Brain pericyte (primary cell): Measurements from ENCODE around the gene KCNJ16.

Source experiments
- DNase-seq: peaks from one replicate; pipeline ENCODE4 v3.0.0-alpha.2; 2012; ENCODE audit warnings: low read depth, low spot score

Gene KCNJ16

DNA sequence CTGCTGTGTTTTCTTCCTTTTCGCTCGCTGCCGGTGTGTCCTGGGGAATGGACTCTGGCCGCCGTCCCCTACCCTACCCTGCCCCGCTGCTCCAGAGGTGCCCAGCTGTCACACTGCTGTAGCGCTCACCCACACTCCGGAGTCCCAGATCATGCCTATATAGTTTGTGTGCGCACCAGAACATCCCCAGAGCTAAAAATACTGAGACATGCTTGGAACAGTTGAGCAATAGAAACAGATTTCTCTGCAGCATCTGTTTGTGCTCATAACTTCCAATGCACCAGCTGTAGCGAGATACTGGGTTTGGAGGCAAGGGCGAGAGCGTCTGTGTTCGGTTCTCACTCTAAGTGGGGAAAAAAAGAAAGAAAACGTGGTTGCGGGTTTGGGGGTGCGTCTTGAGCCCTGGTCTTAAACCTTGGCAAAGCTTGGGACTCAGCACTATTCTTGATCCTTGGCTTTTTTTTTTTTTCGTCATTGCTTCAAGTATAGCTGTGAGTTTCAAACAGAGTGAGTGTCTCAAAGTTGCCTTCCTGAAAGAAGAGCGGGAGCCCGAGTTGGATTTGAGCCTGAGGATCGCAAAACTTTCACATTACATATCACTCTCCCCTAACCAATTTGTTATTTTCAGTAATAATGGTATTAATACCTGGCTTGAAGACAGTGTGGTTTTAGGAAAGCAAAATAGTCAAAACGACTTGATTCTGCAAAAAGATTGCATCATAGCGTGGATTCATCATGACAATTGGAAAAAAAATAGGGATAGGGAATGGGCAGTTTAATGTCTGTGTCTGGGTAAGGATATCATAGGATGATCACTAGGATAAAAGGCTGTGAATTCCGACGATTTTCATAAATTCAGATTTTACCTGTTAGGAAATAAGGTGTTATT, 94.9 kb downstream of the KCNJ16 start:
- DNase-seq: no peak

DNA sequence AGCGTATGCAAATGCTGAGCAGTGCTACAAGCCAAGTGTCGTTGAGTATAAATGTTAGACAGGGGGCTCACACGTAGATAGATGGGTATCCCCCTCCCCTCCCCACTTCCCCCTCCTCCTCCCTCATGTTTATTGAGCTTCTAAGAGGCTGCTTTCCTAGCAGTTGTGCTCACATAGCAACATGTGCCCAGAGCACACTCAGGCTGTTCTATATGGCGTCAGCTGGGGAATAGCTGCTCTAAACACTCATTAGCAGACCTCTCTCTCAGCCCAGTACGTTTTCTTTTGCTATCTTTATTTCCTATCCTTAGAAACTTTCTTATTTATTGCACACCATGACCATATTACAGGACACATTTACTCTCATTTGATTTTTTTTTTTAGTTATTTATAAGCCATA, 96.1 kb downstream of the KCNJ16 start:
- no peak for DNase-seq

DNA sequence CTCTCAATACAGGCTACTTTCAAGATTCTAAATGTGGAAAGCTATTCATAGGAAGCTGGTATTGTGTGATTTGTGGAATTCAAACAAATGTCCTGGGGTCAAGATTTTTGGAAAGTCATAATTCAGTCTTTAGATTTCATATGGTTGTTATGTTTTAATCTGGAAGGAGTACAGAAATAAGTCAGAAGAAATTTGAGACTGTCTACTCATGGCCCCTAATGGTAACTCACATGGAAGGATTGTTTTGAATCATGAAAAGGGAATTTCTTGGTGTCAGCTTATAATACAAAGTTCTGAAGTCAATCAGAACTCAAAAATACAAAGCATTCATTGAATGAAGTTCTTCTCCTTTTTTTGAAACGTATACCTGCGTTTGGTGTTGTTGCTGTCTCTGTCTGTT, 97.4 kb downstream of the KCNJ16 start:
- DNase-seq: no peak

DNA sequence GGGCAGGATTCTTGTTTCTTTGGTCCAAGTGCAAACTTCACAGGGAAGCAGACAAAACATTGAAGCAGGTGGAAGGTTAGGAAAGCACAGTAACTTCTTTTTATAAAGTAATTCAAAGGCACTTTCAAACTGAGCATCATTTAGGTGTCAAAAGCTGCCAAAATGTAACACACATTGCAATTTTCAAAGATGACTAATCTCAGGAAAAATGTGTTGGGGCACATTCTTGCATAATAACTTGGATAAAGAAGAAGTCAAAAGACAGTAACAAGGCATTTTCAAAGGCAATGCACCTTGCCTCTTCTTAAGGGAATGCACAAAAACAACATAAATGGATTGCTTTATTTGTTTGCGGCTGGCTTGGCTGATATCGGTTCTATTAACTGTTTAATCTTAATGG, 97.9 kb downstream of the KCNJ16 start:
- DNase-seq: no peak

DNA sequence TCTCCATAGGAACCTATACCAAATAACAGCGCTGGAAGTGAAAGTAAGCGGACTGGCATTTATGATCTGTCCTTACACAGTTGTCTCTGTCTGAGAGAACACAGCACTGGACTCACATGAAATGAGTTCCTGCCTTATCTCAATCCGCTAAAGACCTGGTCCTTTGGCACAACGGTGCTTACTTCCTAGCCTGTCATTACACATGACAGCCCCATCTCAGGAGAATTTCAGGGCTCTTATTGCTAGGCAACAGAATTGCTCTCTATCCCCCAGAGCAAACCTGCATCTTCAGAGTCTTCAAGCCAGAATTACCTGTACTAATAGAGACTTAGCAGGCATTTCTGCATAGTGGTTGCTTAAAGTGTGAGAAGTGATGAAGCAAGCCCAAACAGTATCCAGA, 98.7 kb downstream of the KCNJ16 start:
- no peak for DNase-seq

DNA sequence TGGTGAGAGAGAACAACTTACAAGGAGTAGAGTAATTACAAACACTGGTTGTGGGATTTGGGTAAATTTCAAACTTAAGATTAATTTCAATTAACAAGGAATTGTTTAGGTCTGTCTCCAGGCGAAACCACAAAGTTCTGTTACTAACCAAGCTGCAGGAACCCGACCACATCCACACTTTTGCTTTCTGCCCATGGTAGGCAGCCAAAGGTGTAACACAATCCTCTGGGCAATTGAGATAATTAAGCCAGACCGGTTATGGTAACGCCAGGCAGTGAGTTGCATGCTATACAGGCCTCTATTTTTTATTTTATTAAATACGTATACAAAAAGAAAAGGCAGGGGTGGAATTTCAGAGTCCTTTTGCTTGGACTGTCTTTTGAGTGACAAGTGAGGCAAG, 106.4 kb downstream of the KCNJ16 start:
- no peak for DNase-seq

DNA sequence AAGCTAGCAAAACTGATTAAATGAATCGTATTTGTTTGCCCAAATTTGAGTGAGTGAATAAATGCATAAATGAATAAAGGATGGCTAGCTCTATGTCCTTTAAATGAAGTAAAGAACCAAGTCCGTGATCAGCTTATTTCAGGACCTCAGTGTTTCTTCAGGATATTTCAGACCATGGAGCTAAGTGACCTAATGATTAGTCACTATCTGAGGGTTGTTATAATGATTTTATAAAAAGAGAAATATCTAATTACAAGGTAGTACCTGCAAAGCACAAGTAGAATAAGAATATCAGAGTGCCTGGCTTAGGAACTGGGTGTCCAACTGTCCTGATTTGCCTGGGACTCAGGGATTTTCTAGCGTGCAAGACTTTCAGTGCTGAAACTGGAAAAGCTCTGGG, 106.8 kb downstream of the KCNJ16 start:
- DNase-seq: no peak

DNA sequence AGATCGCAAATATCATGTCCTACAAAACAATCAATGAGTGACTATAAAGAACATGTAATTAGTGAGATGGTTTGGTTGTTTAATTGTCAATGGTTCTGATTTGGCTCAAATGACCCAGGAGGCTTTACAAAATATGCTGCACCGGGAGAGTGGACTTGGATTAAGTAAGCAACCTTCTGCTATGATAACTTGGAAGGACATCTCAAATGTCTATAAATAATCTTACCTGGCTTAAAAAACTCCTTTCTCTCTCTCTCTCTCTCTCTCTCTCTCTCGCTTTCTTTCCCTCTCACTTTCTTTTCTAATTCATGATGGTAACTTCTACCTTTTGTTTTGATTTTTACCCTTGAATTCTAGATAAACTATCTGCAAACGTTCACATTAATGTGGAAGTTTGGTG, 108.5 kb downstream of the KCNJ16 start:
- no peak for DNase-seq

DNA sequence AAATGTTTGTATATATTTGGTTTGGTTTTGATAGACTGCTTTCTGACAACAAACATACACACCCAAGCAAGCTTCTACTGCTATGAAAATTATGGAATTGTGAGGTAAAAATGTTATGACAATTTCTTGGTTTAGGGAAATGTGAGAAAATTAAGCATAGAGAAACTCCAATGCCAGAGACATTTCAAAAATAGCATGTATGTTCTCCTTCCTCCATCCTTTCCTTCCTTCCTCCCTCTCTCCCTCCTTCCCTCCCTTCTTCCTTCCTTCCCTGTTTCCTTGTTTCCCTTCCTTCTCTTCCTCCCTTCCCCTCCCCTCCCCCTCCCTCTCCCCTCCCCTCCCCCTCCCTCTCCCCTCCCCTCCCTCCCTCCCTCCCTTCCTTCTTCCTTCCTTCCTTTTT, 109.2 kb downstream of the KCNJ16 start:
- no peak for DNase-seq

DNA sequence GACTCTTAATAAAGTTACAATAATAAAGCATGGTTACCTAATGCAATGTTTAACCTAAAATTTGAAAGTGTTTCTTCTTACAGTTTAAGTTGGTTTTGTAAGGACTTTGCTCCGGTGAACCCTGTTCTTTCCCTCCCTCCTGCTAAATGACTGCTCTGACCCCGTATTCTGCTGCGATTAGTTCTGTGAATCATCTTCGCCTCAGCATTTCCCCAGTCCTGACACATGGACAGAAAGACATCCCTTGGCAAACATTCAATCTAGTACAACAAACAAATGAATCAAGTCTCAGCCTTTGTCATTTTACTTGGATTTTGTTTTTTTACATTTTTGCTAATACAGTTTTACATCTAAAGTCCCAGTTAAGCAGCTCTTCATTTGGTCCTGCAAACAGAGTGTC, 109.7 kb downstream of the KCNJ16 start:
- no peak for DNase-seq
